Pericardium fibroblast (primary cell): ENCODE results near the gene TBC1D19. TPM values are rescaled to one million over a fixed set of nuclear protein-coding genes. Genes with fewer than 3 reads are reported as not detected.

Experiments used
- total RNA-seq: library from RNA; depleted of rRNA; stranded (reverse); fragments of >200 nt; gene quantifications from 2 replicates; pipeline ENCODE4 v1.2.3, GENCODE V29; 2015

TBC1D19 gene
- 9.1 and 24.3 TPM in 2 replicates for total RNA-seq

GRCh38 chr4:26583865-26584652 is at the start of gene TBC1D19:
TBC1D19 (plus strand) TSS chr4:26584084; CDS start chr4:26584194, 110 bp downstream.

Other genes with a start within 250 kb of the TBC1D19 start
- not detected in 2 replicates for gene CCKAR, start 93.6 kb upstream of the TBC1D19 start, total RNA-seq